ENCODE results near the gene PDE4D.

PDE4D gene

DNA sequence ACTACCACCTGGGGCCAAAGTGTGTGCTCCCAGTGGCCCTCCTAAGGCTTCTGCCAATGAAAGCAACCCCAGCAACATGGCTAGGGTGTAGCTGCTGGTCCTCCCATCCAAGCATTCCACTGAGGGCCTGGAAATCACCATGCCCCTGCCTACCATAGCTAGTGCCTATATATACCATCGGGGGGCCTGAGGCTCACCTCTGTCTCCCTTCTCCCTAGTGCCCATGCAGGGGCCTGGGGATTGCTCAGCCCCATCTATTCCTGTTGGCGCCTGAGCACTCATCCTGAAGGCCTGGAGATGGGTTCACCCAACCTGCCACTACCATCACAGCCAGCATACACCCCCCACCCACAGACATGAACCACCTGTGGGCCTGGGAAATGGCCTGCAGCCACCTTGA is 943.3 kb downstream of the PDE4D start:
- no peak overlapping the region for H3K27ac ChIP-seq (ENCODE audit: low read depth, low read length)
- no peaks in the 10 kb centered on the region for H3K36me3 ChIP-seq (ENCODE audit: insufficient read depth, low read length)
- H3K4me1 ChIP-seq (ENCODE audit: insufficient read depth, low read length): no peaks in the 10 kb centered on the region
- H3K9ac ChIP-seq (ENCODE audit: low read length): no peak overlapping the region
- H3K9me3 ChIP-seq (ENCODE audit: low read length): no peaks in the 10 kb centered on the region
- no peaks in the 10 kb centered on the region for H3K27me3 ChIP-seq (ENCODE audit: control insufficient read depth in 1 of 2, insufficient read depth in 2 of 2, low read length in 2 of 2)
- no peak overlapping the region for H3K4me3 ChIP-seq (ENCODE audit: low read depth in 1 of 2, low read length in 2 of 2)

DNA sequence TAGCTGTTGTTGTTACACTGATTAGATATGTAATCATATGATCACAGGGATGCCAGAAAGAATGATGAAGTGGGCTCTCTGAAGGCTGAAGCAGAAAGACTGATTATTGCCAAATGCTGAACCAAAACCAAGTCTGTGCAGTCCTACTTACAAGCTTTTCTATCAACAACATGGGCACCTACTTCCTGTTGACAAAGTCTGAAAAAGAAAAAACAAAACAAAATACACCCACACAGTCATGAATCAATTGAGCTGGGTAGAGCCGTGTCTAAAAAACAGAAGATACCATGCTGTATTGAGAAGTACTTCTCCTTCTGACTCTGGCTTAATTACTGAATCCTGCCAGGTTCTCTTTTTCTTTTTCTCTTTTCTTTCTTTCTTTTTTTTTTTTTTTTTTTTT is 947.3 kb downstream of the PDE4D start:
- Histone ChIP-seq H3K4me1 (ENCODE audit: insufficient read depth, low read length) (no peaks in the 10 kb centered on the region), H3K4me3 (ENCODE audit: low read depth in 1 of 2, low read length in 2 of 2) (no peak overlapping the region), H3K27ac (ENCODE audit: low read depth, low read length) (no peak overlapping the region), H3K9ac (ENCODE audit: low read length) (no peak overlapping the region), H3K27me3 (ENCODE audit: control insufficient read depth in 1 of 2, insufficient read depth in 2 of 2, low read length in 2 of 2) (no peaks in the 10 kb centered on the region), H3K36me3 (ENCODE audit: insufficient read depth, low read length) (no peaks in the 10 kb centered on the region), H3K9me3 (ENCODE audit: low read length) (no peaks in the 10 kb centered on the region)

DNA sequence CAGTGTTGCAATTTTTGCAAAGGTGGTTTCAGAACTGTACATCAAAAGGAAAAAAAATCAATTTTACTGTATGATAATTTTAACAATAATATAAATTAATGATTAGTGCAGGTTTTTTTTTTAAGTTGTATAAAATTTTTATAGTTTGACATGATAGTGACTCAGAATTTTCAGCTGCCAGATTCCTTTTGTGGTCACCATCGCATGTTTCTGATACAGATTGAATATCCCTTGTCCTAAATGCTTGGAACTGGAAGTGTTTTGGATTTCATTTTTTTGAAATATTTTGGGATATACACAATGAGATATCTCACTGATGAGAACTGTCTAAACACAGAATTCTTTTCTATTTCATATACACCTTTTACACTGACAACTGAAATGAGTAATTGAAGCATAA is 949.3 kb downstream of the PDE4D start:
- no peak overlapping the region for H3K27ac ChIP-seq (ENCODE audit: low read depth, low read length)
- no peak overlapping the region for H3K9ac ChIP-seq (ENCODE audit: low read length)
- H3K9me3 ChIP-seq (ENCODE audit: low read length): no peaks in the 10 kb centered on the region
- H3K27me3 ChIP-seq (ENCODE audit: control insufficient read depth in 1 of 2, insufficient read depth in 2 of 2, low read length in 2 of 2): no peaks in the 10 kb centered on the region
- no peak overlapping the region for H3K4me3 ChIP-seq (ENCODE audit: low read depth in 1 of 2, low read length in 2 of 2)
- H3K4me1 ChIP-seq (ENCODE audit: insufficient read depth, low read length): no peaks in the 10 kb centered on the region
- no peaks in the 10 kb centered on the region for H3K36me3 ChIP-seq (ENCODE audit: insufficient read depth, low read length)

DNA sequence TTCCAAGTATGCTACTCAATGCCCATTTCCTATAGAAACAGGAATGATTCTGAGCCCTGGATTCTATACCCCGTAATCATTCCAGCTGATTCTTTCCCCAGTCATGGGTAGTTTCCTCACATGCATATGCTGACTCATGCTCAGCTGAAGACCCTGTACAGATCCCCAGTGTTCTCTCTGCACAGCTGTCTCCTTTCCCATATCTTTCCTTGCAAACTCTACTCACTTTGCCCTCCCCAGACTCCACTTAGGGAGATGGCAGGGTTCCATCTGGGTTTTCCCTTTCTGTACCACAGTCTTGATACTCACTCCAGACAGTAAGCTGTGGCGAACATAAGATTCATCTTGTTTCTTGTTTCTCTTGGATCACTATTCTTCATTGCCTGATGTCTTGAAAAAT is 953.1 kb downstream of the PDE4D start:
- Histone ChIP-seq H3K4me1 (ENCODE audit: insufficient read depth, low read length) (no peaks in the 10 kb centered on the region), H3K27ac (ENCODE audit: low read depth, low read length) (no peak overlapping the region), H3K4me3 (ENCODE audit: low read depth in 1 of 2, low read length in 2 of 2) (no peak overlapping the region), H3K9me3 (ENCODE audit: low read length) (no peaks in the 10 kb centered on the region), H3K36me3 (ENCODE audit: insufficient read depth, low read length) (no peaks in the 10 kb centered on the region), H3K27me3 (ENCODE audit: control insufficient read depth in 1 of 2, insufficient read depth in 2 of 2, low read length in 2 of 2) (no peaks in the 10 kb centered on the region), H3K9ac (ENCODE audit: low read length) (no peak overlapping the region)

DNA sequence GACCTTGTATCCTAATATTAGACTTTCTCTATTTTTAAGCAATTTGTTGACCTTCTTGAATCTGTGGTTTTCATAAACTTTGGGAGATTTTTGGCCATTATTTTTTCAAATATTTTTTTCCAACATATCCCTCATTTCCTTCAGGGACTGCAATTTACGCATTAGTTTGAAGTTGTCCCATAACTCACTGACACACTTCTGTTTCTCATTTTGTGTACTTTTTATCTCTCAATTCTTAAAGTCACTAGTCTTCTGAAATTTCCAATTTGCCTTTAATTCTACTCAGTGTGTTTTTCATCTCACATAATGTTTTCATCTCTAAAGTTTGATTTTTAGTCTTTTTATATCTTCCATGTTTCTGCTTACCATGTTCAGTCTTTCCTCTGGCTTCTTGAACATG is 953.9 kb downstream of the PDE4D start:
- H3K4me3 ChIP-seq (ENCODE audit: low read depth in 1 of 2, low read length in 2 of 2): no peak overlapping the region
- H3K9ac ChIP-seq (ENCODE audit: low read length): no peak overlapping the region
- no peaks in the 10 kb centered on the region for H3K4me1 ChIP-seq (ENCODE audit: insufficient read depth, low read length)
- no peak overlapping the region for H3K27ac ChIP-seq (ENCODE audit: low read depth, low read length)
- H3K9me3 ChIP-seq (ENCODE audit: low read length): no peaks in the 10 kb centered on the region
- no peaks in the 10 kb centered on the region for H3K27me3 ChIP-seq (ENCODE audit: control insufficient read depth in 1 of 2, insufficient read depth in 2 of 2, low read length in 2 of 2)
- no peaks in the 10 kb centered on the region for H3K36me3 ChIP-seq (ENCODE audit: insufficient read depth, low read length)

DNA sequence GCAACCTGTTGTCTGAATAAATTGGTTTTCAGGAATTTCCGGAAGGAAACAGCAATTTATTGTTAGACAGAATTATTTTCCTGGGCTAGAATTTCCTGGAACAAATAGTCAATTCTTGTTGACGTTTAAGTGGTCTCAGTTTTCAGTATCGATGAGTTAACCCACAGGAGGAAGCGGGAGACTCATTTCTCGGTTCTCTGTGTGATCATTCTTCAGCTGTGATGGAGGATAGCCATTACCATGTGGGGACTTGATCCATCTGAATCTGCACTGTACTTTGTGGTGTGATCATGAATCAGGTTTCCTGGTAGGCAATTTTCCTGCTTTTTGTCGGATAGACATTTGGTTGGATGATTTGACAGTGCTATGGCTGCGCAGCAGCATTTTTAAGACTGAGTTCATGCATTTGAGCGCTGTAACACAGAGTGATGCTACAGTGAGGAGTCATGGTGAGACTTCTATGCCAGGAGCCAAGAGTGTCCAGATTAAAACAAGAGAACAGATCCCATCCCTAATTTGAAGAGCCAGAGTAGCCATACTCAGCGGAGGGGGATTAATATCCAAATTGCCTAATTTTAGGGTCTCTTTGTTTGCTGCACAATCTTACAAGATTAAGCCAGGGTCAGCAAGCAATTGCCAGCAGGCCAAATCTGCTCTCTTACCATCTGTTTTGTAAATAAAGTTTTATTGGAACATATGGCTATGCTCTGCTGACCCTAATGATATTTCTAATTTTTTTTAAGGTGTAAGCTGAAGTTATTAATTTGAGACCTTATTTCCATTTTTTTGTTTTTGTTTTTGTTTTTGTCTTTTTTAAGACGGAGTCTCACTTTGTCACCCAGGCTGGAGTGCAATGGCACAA is 954.7 kb downstream of the PDE4D start:
- H3K4me3 ChIP-seq (ENCODE audit: low read depth in 1 of 2, low read length in 2 of 2): no peak overlapping the region
- no peak overlapping the region for H3K27ac ChIP-seq (ENCODE audit: low read depth, low read length)
- no peaks in the 10 kb centered on the region for H3K4me1 ChIP-seq (ENCODE audit: insufficient read depth, low read length)
- no peaks in the 10 kb centered on the region for H3K27me3 ChIP-seq (ENCODE audit: control insufficient read depth in 1 of 2, insufficient read depth in 2 of 2, low read length in 2 of 2)
- no peak overlapping the region for H3K9ac ChIP-seq (ENCODE audit: low read length)
- H3K36me3 ChIP-seq (ENCODE audit: insufficient read depth, low read length): no peaks in the 10 kb centered on the region
- H3K9me3 ChIP-seq (ENCODE audit: low read length): no peaks in the 10 kb centered on the region

DNA sequence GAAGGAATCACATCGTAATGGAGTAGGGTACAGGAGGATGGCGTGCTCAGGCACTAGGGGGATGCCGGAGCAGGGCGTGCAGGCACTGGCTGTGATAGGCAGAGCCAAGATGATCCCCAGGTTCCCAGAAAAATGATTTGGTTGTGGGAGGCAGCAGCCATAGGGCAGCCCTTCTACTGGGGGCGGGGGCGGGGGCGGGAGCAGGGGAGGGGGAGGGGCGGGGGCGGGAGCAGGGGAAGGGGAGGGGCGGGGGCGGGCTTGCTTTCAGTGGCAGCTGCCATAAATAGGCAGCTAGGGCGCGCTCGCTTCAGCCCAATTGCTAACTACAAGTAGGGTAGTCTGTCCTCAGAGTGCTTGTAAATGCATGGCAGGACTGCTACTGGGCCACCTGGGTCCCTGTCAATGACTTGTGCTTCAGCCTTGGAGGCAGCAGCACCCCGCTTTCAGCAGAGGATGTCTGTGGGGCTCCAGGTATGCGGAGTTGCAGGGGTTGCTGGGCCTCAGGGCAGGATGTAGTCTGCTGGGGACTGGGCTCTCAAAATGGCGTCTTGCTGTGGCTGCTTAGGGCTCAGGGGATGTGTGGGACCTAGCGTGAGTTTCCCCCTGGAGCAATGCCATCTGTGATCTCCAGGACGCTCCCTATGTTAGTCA is 956.4 kb downstream of the PDE4D start:
- Histone ChIP-seq H3K27me3 (ENCODE audit: control insufficient read depth in 1 of 2, insufficient read depth in 2 of 2, low read length in 2 of 2) (no peaks in the 10 kb centered on the region), H3K9me3 (ENCODE audit: low read length) (no peaks in the 10 kb centered on the region), H3K27ac (ENCODE audit: low read depth, low read length) (no peak overlapping the region), H3K36me3 (ENCODE audit: insufficient read depth, low read length) (no peaks in the 10 kb centered on the region), H3K4me3 (ENCODE audit: low read depth in 1 of 2, low read length in 2 of 2) (no peak overlapping the region), H3K4me1 (ENCODE audit: insufficient read depth, low read length) (no peaks in the 10 kb centered on the region), H3K9ac (ENCODE audit: low read length) (no peak overlapping the region)

DNA sequence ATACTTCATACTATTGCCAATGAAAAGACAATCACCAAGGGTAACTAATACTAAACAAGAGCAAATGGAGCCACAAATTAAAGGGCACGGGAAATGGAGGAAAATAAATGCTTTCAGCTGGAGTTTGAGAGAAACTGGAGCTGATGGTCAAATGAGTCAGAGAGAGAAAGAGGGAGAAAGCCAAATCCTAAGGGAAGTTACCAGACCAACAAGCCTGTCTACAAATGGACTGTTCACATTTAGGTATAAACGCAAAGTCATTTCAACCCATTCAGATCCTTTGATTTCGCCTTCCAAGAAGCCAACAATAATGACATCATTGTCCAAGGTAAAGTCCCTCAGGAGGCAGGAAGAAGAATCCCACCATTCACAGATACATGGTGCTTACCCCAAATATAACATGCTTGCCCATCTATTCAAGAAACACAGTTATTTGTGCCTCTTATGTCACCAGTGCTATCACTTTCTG is 958.9 kb downstream of the PDE4D start:
- Histone ChIP-seq H3K27me3 (ENCODE audit: control insufficient read depth in 1 of 2, insufficient read depth in 2 of 2, low read length in 2 of 2) (no peaks in the 10 kb centered on the region), H3K9ac (ENCODE audit: low read length) (no peak overlapping the region), H3K4me3 (ENCODE audit: low read depth in 1 of 2, low read length in 2 of 2) (no peak overlapping the region), H3K36me3 (ENCODE audit: insufficient read depth, low read length) (no peaks in the 10 kb centered on the region), H3K4me1 (ENCODE audit: insufficient read depth, low read length) (no peaks in the 10 kb centered on the region), H3K9me3 (ENCODE audit: low read length) (no peaks in the 10 kb centered on the region), H3K27ac (ENCODE audit: low read depth, low read length) (no peak overlapping the region)

DNA sequence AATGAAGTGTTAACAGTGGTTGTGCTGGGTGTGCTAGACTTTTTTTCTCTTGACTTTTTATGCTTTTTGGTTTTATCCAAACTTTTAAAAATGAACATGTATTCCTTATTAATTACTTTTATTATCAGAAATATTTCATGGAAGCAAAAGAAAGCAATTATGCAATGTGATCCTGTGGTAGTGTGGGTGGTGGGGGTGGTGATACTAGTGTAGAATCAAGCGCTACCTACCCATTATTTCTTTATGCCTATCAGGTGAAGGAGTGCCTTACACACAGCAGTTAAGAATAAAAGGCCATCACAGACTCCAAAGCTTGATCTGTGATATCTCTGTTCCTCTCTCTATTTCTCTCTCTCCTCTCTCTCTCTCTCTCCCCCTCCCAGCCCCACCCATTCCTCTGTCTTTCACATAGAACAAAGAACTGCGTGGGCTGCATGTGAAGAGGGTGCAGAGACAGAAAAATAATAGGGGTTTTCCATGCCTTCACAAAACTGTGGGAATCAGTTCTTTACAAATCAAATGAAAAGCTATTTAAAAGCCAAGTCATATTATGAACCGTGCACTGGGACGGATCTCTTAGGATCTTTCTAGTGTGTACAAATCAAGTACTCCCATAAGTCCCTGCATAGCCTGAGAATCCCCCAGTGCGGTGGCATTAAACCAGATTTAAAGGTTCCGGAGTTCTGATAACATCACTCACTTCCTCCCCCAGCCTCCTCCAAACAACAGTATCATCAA is 959.5 kb downstream of the PDE4D start:
- no peaks in the 10 kb centered on the region for H3K36me3 ChIP-seq (ENCODE audit: insufficient read depth, low read length)
- H3K27ac ChIP-seq (ENCODE audit: low read depth, low read length): no peak overlapping the region
- no peaks in the 10 kb centered on the region for H3K4me1 ChIP-seq (ENCODE audit: insufficient read depth, low read length)
- H3K4me3 ChIP-seq (ENCODE audit: low read depth in 1 of 2, low read length in 2 of 2): no peak overlapping the region
- H3K27me3 ChIP-seq (ENCODE audit: control insufficient read depth in 1 of 2, insufficient read depth in 2 of 2, low read length in 2 of 2): no peaks in the 10 kb centered on the region
- no peaks in the 10 kb centered on the region for H3K9me3 ChIP-seq (ENCODE audit: low read length)
- no peak overlapping the region for H3K9ac ChIP-seq (ENCODE audit: low read length)

DNA sequence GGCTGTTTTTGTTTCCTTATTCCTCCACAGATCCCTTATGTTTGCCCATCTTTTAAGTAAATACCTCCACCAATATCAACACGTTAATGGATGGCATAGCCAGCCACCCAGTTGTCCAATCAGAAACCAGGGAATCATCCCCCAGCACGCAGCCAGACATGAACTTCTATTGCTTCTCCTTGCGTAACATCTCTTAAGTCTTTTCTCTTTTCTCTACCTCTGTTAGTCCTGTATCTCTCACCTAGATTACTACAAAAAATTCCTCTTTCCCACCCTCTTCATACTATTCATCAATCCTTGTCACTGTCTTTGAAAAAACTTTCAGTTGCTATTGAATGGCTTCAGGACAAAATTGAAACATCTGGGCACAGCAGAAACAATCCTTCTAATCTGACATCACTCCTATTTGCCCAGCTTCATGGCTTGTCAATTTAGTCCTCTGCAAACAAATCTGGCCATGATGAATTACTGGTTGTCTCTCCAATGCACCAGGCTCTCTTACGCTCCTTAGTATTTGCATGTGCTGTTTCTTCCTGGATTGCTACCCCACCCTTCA is 961.4 kb downstream of the PDE4D start:
- H3K27ac ChIP-seq (ENCODE audit: low read depth, low read length): no peak overlapping the region
- no peaks in the 10 kb centered on the region for H3K4me1 ChIP-seq (ENCODE audit: insufficient read depth, low read length)
- H3K27me3 ChIP-seq (ENCODE audit: control insufficient read depth in 1 of 2, insufficient read depth in 2 of 2, low read length in 2 of 2): no peaks in the 10 kb centered on the region
- H3K9me3 ChIP-seq (ENCODE audit: low read length): no peaks in the 10 kb centered on the region
- no peak overlapping the region for H3K4me3 ChIP-seq (ENCODE audit: low read depth in 1 of 2, low read length in 2 of 2)
- H3K36me3 ChIP-seq (ENCODE audit: insufficient read depth, low read length): no peaks in the 10 kb centered on the region
- no peak overlapping the region for H3K9ac ChIP-seq (ENCODE audit: low read length)

DNA sequence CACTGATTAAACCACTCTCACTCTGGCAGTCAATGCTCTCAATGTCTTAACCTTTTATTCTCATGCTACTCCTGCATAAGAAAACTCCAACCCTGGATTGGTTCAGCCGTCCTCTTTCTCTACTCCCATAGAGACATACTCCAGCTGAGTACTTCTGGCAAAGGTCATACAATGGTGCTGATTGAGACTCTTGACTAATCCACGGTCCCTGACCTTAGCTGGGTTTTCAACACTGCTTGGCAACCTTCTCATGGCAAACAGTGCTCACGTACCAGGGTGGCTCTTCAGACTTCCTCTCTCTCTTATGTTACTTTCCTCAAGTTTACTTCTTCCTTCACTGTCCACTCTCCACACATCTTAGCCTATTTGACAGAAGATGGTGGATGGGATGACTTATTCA is 963.0 kb downstream of the PDE4D start:
- Histone ChIP-seq H3K4me3 (ENCODE audit: low read depth in 1 of 2, low read length in 2 of 2) (no peak overlapping the region), H3K36me3 (ENCODE audit: insufficient read depth, low read length) (no peaks in the 10 kb centered on the region), H3K9ac (ENCODE audit: low read length) (no peak overlapping the region), H3K4me1 (ENCODE audit: insufficient read depth, low read length) (peaks cover 7% of the 10 kb centered on the region), H3K9me3 (ENCODE audit: low read length) (no peaks in the 10 kb centered on the region), H3K27me3 (ENCODE audit: control insufficient read depth in 1 of 2, insufficient read depth in 2 of 2, low read length in 2 of 2) (no peaks in the 10 kb centered on the region), H3K27ac (ENCODE audit: low read depth, low read length) (no peak overlapping the region)

Measured in muscle layer of colon (tissue), 2 donors.